Measurements from ENCODE around the gene PREP. TPM values are rescaled to one million over a fixed set of nuclear protein-coding genes. Genes with fewer than 3 reads are reported as not detected.

Gene PREP
- total RNA-seq, 2 donors from 2014 or later = 8.9 to 54.5 TPM

- intact Hi-C loops (cut with DNase I) = no loop called here
- H3K4me3 ChIP-seq = no peak overlapping the region
- DNase-seq (ENCODE audit: low spot score) = no peak
- no peak for TF ChIP-seq POLR2A (IDR thresholded peaks at IDR 0.05)
- TF ChIP-seq POLR2AphosphoS5 (IDR thresholded peaks at IDR 0.05) = no peak
- TF ChIP-seq, protein P1, sequence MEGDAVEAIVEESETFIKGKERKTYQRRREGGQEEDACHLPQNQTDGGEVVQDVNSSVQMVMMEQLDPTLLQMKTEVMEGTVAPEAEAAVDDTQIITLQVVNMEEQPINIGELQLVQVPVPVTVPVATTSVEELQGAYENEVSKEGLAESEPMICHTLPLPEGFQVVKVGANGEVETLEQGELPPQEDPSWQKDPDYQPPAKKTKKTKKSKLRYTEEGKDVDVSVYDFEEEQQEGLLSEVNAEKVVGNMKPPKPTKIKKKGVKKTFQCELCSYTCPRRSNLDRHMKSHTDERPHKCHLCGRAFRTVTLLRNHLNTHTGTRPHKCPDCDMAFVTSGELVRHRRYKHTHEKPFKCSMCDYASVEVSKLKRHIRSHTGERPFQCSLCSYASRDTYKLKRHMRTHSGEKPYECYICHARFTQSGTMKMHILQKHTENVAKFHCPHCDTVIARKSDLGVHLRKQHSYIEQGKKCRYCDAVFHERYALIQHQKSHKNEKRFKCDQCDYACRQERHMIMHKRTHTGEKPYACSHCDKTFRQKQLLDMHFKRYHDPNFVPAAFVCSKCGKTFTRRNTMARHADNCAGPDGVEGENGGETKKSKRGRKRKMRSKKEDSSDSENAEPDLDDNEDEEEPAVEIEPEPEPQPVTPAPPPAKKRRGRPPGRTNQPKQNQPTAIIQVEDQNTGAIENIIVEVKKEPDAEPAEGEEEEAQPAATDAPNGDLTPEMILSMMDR (IDR thresholded peaks at IDR 0.05) = no peak
- 96% methylated on average over 4 of the region's 4 CpGs for WGBS
- no peaks in the 10 kb centered on the region for H3K36me3 ChIP-seq
- H3K9me3 ChIP-seq = no peaks in the 10 kb centered on the region
- H3K27me3 ChIP-seq (replicated peaks; ENCODE audit: insufficient read depth) = no peaks in the 10 kb centered on the region
- H3K4me1 ChIP-seq (replicated peaks) = no peaks in the 10 kb centered on the region
- no peak overlapping the region for H3K27ac ChIP-seq
Observed at GRCh38 chr6:105292689-105293339, 110.1 kb downstream of the PREP start.

GRCh38 chr6:105291525-105291924 is 111.4 kb downstream of the PREP start:
- no peaks in the 10 kb centered on the region for H3K9me3 ChIP-seq
- H3K27me3 ChIP-seq (replicated peaks; ENCODE audit: insufficient read depth) = no peaks in the 10 kb centered on the region
- H3K4me1 ChIP-seq (replicated peaks) = no peaks in the 10 kb centered on the region
- H3K27ac ChIP-seq = no peak overlapping the region
- no peak for TF ChIP-seq POLR2AphosphoS5 (IDR thresholded peaks at IDR 0.05)
- TF ChIP-seq POLR2A (IDR thresholded peaks at IDR 0.05) = no peak
- TF ChIP-seq, protein P1 (IDR thresholded peaks at IDR 0.05) = no peak
- WGBS = 87% methylated on average over 1 of the region's 1 CpG
- DNase-seq (ENCODE audit: low spot score) = no peak
- intact Hi-C loops (cut with DNase I) = no loop called here
- no peak overlapping the region for H3K4me3 ChIP-seq
- H3K36me3 ChIP-seq = no peaks in the 10 kb centered on the region

DNA sequence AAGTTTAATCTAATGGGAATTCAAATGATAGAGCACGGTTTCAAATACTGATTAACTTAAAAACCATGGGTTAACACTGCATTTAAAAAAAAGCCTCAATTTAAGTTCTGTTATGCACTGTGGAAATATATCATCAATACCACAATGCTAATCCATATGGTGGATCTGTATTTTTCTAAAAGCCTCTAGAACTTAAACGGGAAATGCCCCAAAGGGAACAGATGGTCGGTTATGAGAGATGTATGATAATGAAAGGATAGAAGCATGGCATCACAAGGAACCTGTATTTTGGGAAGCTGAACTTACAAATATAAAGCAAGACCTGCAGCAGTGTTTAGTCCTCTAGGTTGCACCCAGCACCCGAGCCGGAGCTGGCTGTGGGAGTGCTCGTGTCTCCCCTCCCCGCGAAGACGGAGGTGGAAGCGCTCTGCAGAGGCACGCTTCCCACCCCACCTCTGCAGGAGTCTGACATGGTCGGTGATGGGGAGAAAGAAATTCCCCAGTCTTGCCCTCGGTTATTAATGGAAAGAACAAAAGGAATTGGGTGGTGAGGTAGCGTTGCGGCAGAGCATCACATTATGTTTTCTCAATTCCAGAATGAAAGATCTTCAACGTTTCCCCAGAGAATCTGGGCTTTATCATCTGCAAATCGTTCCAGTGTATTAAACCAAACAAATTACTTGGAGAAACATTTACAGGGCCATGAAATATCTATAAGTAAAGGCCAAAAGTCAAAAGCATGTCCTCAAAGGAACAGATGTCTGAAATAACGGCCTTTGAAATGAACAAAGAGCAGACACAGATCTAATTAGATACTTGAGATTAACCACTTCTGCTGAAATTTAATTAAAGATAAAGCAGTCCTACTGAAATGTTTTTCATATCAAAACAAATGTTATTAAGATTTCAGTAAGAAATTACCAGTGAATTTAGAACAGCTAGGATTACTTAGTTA is 120.0 kb downstream of the PREP start:
- no peak for DNase-seq (ENCODE audit: low spot score)
- intact Hi-C loops (cut with DNase I) = no loop called here
- H3K4me3 ChIP-seq = no peak overlapping the region
- H3K27me3 ChIP-seq (replicated peaks; ENCODE audit: insufficient read depth) = no peaks in the 10 kb centered on the region
- TF ChIP-seq POLR2A (IDR thresholded peaks at IDR 0.05) (no peak), POLR2AphosphoS5 (IDR thresholded peaks at IDR 0.05) (no peak)
- TF ChIP-seq, protein P1 (IDR thresholded peaks at IDR 0.05) = no peak
- no peaks in the 10 kb centered on the region for H3K36me3 ChIP-seq
- H3K9me3 ChIP-seq = no peaks in the 10 kb centered on the region
- no peaks in the 10 kb centered on the region for H3K4me1 ChIP-seq (replicated peaks)
- WGBS = 86% methylated on average over 18 of the region's 18 CpGs
- no peak overlapping the region for H3K27ac ChIP-seq

DNA sequence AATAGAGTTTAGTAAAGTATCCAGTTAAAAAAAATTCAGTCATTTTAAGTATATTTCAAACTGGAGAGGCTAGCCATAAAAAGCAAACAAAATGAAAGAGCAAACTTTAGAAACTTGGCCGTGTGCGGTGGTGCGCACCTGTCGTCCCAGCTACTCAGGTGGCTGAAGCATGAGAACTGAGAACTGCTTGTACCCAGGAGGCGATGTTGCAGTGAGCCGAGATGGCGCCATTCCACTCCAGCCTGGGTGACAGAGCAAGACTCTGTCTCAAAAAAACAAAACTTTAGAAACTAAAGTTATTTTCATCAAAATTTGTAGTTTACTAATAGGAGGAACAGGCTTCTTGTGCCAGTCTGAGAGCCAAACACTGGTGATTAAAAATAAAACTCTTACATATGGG is 122.8 kb downstream of the PREP start:
- Histone ChIP-seq H3K36me3 (no peaks in the 10 kb centered on the region), H3K4me1 (replicated peaks) (no peaks in the 10 kb centered on the region), H3K27me3 (replicated peaks; ENCODE audit: insufficient read depth) (no peaks in the 10 kb centered on the region), H3K9me3 (no peaks in the 10 kb centered on the region), H3K4me3 (no peak overlapping the region), H3K27ac (no peak overlapping the region)
- TF ChIP-seq, protein P1 (IDR thresholded peaks at IDR 0.05) = no peak
- no peak for TF ChIP-seq POLR2A (IDR thresholded peaks at IDR 0.05)
- no peak for TF ChIP-seq POLR2AphosphoS5 (IDR thresholded peaks at IDR 0.05)
- WGBS = 92% methylated on average over 7 of the region's 7 CpGs
- no peak for DNase-seq (ENCODE audit: low spot score)
- intact Hi-C loops (cut with DNase I) = no loop called here
